ENCODE data around the gene ZDHHC19.

- TF ChIP-seq, protein P1, sequence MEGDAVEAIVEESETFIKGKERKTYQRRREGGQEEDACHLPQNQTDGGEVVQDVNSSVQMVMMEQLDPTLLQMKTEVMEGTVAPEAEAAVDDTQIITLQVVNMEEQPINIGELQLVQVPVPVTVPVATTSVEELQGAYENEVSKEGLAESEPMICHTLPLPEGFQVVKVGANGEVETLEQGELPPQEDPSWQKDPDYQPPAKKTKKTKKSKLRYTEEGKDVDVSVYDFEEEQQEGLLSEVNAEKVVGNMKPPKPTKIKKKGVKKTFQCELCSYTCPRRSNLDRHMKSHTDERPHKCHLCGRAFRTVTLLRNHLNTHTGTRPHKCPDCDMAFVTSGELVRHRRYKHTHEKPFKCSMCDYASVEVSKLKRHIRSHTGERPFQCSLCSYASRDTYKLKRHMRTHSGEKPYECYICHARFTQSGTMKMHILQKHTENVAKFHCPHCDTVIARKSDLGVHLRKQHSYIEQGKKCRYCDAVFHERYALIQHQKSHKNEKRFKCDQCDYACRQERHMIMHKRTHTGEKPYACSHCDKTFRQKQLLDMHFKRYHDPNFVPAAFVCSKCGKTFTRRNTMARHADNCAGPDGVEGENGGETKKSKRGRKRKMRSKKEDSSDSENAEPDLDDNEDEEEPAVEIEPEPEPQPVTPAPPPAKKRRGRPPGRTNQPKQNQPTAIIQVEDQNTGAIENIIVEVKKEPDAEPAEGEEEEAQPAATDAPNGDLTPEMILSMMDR (IDR thresholded peaks at IDR 0.05): no peak
- TF ChIP-seq POLR2A (IDR thresholded peaks at IDR 0.05): no peak
These were observed 5.5 kb upstream of the ZDHHC19 start for GRCh38 chr3:196216681-196217211.
